Ovary (tissue), 9 donors: ENCODE measurements around the gene PRPF40A. TPM values are rescaled to one million over a fixed set of nuclear protein-coding genes. Genes with fewer than 3 reads are reported as not detected.

ENCODE experiments used
- DNase-seq, 5 donors: peaks; one replicate each; pipeline ENCODE4 v3.0.0-alpha.2; 2019 to 2020
- H3K27ac ChIP-seq, 2 donors: fragments of 200-600 bp; one replicate each; pipeline versions ENCODE4 v1.5.1 to v1.8.0; 2019 to 2022
- H3K27me3 ChIP-seq: fragments of 200-600 bp; one replicate; pipeline ENCODE4 v1.8.0; 2022
- H3K36me3 ChIP-seq: fragments of 200-600 bp; sonication (generic); one replicate; pipeline ENCODE4 v1.5.1; 2019
- H3K4me1 ChIP-seq: one replicate; pipeline ENCODE4 v1.8.1; 2013; ENCODE audit warnings: mild to moderate bottlenecking, moderate library complexity; ENCODE audit not compliant: insufficient read depth
- H3K4me3 ChIP-seq: fragments of 200-600 bp; sonication (generic); one replicate; pipeline ENCODE4 v1.5.1; 2017
- H3K9me3 ChIP-seq, 2 donors: fragments of 200-600 bp in 1 of 2; sonication (generic) in 1 of 2; one replicate each; pipeline versions ENCODE4 v1.5.1 to v1.8.1; 2013 to 2019; ENCODE audit warnings: mild to moderate bottlenecking in 1 of 2, moderate library complexity in 1 of 2
- CTCF ChIP-seq, 3 donors: fragments of 450-650 bp in 2 of 3; fragments of 200-600 bp in 1 of 3; IDR thresholded peaks; one replicate each; pipeline versions ENCODE4 v1.5.1 to v1.8.0; 2016 to 2022; ENCODE audit warnings: antibody characterized with exemption in 3 of 3, mild to moderate bottlenecking in 1 of 3
- EP300 ChIP-seq: sonication (generic); formaldehyde crosslinking; IDR thresholded peaks from one replicate; pipeline ENCODE4 v1.6.1; 2017; ENCODE audit warnings: antibody characterized with exemption
- POLR2A ChIP-seq: fragments of 450-650 bp; IDR thresholded peaks from one replicate; pipeline ENCODE4 v1.6.1; 2017; ENCODE audit warnings: antibody characterized with exemption, mild to moderate bottlenecking, moderate library complexity
- WGBS, 3 donors: extraction: QIAGEN DNeasy Blood & Tissue Kit in 1 of 3; methylation state at CpG; one replicate each; pipeline versions ENCODE4 v1.1.5 to v1.1.7; 2013 to 2017; 5-methylcytosine and 5-hydroxymethylcytosine counted together
- intact Hi-C, 4 donors: fragments of 100-400 bp; cut with DNase I; formaldehyde crosslinking; loops; one replicate each; pipeline versions ENCODE4 v1.11.0 to v1.15.1; 2022 to 2023
- polyA plus RNA-seq, 2 donors: library from polyadenylated mRNA; stranded (reverse); fragments of 200-250 nt in 1 of 2; fragments of 350-450 nt in 1 of 2; fragmentation: Illumina TruSeq in 1 of 2; extraction: RNeasy Lipid Tissue Mini Kit (QIAGEN cat#74804) in 1 of 2; gene quantifications; one replicate each; pipeline ENCODE4 v1.2.3, GENCODE V29; 2013 to 2014
- total RNA-seq, 7 donors: library from RNA; depleted of rRNA in 2 of 7; stranded (reverse); fragments of >200 nt in 2 of 7; fragmentation: NEBNext Ultra II Directional in 3 of 7; extraction: Animal tissue kit (Norgen Biotek cat#: 25700) in 3 of 7; gene quantifications; one replicate each; pipeline versions ENCODE4 v1.1.0 to v1.2.4, GENCODE V29; 2016 to 2023
- donor health status: DM: no; HTN: no; CAD: no; lungs with moderate emphysema.
- donor health status: DM: no; HTN: no; CAD: no.
- donor health status: Bipolar disorder and iron deficiency.
- donor health status: DM: yes; HTN: yes; CAD: no.
- donor health status: DM: no; HTN: no; CAD: no.
- donor health status: DM: yes; HTN: yes; CAD: no.

PRPF40A gene
- total and polyA plus RNA-seq, 9 donors: 27.5 to 81.9 (median 61.9) TPM

DNA sequence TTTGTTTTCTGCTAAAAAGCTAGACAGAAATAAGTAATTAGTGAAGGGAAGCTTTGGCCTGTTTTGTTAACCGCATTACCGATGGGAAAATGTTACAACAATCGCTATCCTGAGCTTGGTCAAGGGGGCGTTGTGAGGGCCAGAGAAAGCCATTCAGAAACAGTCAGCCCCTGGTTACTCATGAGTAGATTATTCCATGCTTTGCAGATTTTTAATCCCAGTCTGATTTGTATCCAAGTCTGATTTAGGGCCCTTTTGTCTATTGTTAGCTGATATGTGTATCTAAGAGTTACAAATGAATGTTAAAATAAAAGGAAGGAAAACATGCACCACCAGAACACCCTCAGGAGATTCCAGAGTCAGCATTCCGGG is 99.1 kb downstream of the PRPF40A start:
- no peak for DNase-seq
- H3K27me3 ChIP-seq: no peaks in the 10 kb centered on the region
- H3K36me3 ChIP-seq: no peaks in the 10 kb centered on the region
- H3K9me3 ChIP-seq: no peaks in the 10 kb centered on the region
- no peak overlapping the region for H3K4me3 ChIP-seq
- no peak for TF ChIP-seq CTCF (IDR thresholded peaks at IDR 0.05)
- no peak for TF ChIP-seq EP300
- TF ChIP-seq POLR2A: no peak
- no peak overlapping the region for H3K27ac ChIP-seq
- WGBS, 3 donors: 87 to 90% (median 89%) methylated on average over 5 of the region's 5 CpGs
- no peaks in the 10 kb centered on the region for H3K4me1 ChIP-seq
- intact Hi-C loops: no loop called here

GRCh38 chr2:152617456-152618192 is 99.6 kb downstream of the PRPF40A start:
- H3K36me3 ChIP-seq: no peaks in the 10 kb centered on the region
- TF ChIP-seq EP300 (no peak), CTCF (IDR thresholded peaks at IDR 0.05) (no peak)
- no peak overlapping the region for H3K4me3 ChIP-seq
- intact Hi-C loops: no loop called here
- 89 to 97% (median 95%) methylated on average over 4 of the region's 4 CpGs for WGBS, 3 donors
- H3K9me3 ChIP-seq: no peaks in the 10 kb centered on the region
- no peak overlapping the region for H3K27ac ChIP-seq
- H3K27me3 ChIP-seq: no peaks in the 10 kb centered on the region
- H3K4me1 ChIP-seq: no peaks in the 10 kb centered on the region
- no peak for DNase-seq

DNA sequence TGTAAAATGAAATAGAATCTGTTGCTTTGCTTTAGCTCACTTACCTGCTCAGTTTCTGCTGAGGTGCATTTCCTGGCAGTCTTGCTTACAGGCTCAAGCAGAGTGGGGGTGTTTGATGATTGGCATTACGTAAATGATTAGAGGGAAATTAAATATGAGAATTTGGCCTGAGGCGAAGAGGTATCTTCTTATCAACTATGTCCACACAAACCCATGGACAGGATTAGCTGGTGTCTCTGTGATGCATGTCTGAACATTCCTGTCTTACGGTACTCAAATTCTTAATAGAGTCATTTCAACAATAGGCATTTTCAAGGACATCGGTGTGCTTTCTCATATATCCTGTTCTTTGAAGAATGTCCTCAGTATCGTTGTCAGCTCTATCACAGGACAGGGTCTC is 102.1 kb downstream of the PRPF40A start:
- H3K9me3 ChIP-seq: no peaks in the 10 kb centered on the region
- H3K27ac ChIP-seq: no peak overlapping the region
- H3K36me3 ChIP-seq: no peaks in the 10 kb centered on the region
- 88 to 89% (median 89%) methylated on average over 5 of the region's 5 CpGs for WGBS, 3 donors
- H3K27me3 ChIP-seq: no peaks in the 10 kb centered on the region
- H3K4me1 ChIP-seq: peaks cover 3% of the 10 kb centered on the region
- no peak for DNase-seq
- TF ChIP-seq CTCF (IDR thresholded peaks at IDR 0.05) (no peak), EP300 (no peak), POLR2A (no peak)
- intact Hi-C loops: no loop called here
- H3K4me3 ChIP-seq: no peak overlapping the region

- H3K27ac ChIP-seq: no peak overlapping the region
- WGBS, 3 donors: 59 to 71% (median 62%) methylated on average over 2 of the region's 2 CpGs
Measured at GRCh38 chr2:152613235-152613634, 104.0 kb downstream of the PRPF40A start.

More at GRCh38 chr2:152613235-152613634, 104.0 kb downstream of the PRPF40A start:
- Histone ChIP-seq H3K9me3 (no peaks in the 10 kb centered on the region), H3K4me3 (no peak overlapping the region), H3K4me1 (peaks cover 6% of the 10 kb centered on the region), H3K27me3 (no peaks in the 10 kb centered on the region), H3K36me3 (no peaks in the 10 kb centered on the region)
- TF ChIP-seq CTCF (IDR thresholded peaks at IDR 0.05): no peak
- no peak for TF ChIP-seq POLR2A
- TF ChIP-seq EP300: no peak
- intact Hi-C loops: no loop called here
- no peak for DNase-seq
